Astrocyte (in vitro differentiated cells and primary cell): Measurements from ENCODE around the gene BRINP1.

Source experiments
- CTCF ChIP-seq: IDR thresholded peaks from 2 replicates; pipeline ENCODE4 v1.5.1; 2011; ENCODE audit warnings: low read depth, mild to moderate bottlenecking, inconsistent platforms, low read length, moderate library complexity; ENCODE audit not compliant: insufficient read depth
- EZH2 ChIP-seq: IDR thresholded peaks from 2 replicates; pipeline ENCODE4 v1.6.1; 2012; ENCODE audit warnings: mild to moderate bottlenecking, low read length, inconsistent platforms; ENCODE audit not compliant: insufficient read depth

DNA sequence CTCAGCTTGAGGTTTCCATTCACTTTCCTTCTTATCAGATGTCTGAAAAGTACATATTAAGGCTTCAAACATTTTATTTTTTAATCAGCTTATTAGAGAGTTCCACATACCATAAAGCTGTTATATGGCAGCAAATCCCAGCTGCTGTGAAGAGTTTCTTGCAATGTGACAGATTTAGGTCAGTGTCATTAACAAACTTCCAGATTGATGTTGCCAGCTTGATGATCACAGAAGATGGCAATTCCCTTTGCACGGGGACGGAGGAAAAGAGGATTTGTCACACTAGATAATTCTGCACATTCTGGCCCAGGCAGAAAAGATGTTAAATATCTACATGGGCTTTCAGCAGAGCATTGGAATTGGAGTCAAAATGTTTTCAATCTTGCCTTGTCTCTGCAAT, 215.8 kb downstream of the BRINP1 start:
- no peak for TF ChIP-seq CTCF
- TF ChIP-seq EZH2, result no peak
